Body of pancreas (tissue), 4 donors: Measurements from ENCODE around the gene ZBTB46.

Experiments
- CTCF ChIP-seq, 7 experiments: fragments of 450-650 bp in 4 of 7; fragments of 200-600 bp in 3 of 7; sonication (generic) in 3 of 7; IDR thresholded peaks; one replicate each; pipeline ENCODE4 v1.5.1; 2016 to 2019; ENCODE audit warnings: antibody characterized with exemption in 7 of 7
- POLR2A ChIP-seq, 3 donors: fragments of 450-650 bp; IDR thresholded peaks; one replicate each; pipeline ENCODE4 v1.6.1; 2016; ENCODE audit warnings: antibody characterized with exemption in 3 of 3, mild to moderate bottlenecking in 2 of 3

- TF ChIP-seq CTCF (IDR thresholded peaks at IDR 0.05) (no peak), POLR2A (IDR thresholded peaks at IDR 0.05) (no peak)
These were observed 15.8 kb upstream of the ZBTB46 start for GRCh38 chr20:63846888-63847236.
